ENCODE data around the gene KHK.
A peak's percentile ranks its signal among the peaks of the same experiment; 100 is the strongest.

Gene KHK

GRCh38 chr2:27083410-27084296 lies 2.9 kb upstream of the KHK start:
- TF ChIP-seq ZFX (IDR thresholded peaks at IDR 0.05) = no peak
- H3K27ac ChIP-seq = no peak overlapping the region

GRCh38 chr2:27084297-27085061 lies 2.1 kb upstream of the KHK start:
- TF ChIP-seq ZFX (IDR thresholded peaks at IDR 0.05) = no peak
- TF ChIP-seq, protein P1, sequence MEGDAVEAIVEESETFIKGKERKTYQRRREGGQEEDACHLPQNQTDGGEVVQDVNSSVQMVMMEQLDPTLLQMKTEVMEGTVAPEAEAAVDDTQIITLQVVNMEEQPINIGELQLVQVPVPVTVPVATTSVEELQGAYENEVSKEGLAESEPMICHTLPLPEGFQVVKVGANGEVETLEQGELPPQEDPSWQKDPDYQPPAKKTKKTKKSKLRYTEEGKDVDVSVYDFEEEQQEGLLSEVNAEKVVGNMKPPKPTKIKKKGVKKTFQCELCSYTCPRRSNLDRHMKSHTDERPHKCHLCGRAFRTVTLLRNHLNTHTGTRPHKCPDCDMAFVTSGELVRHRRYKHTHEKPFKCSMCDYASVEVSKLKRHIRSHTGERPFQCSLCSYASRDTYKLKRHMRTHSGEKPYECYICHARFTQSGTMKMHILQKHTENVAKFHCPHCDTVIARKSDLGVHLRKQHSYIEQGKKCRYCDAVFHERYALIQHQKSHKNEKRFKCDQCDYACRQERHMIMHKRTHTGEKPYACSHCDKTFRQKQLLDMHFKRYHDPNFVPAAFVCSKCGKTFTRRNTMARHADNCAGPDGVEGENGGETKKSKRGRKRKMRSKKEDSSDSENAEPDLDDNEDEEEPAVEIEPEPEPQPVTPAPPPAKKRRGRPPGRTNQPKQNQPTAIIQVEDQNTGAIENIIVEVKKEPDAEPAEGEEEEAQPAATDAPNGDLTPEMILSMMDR (conservative IDR thresholded peaks at IDR 0.05) = no peak
- H3K27ac ChIP-seq = no peak overlapping the region

DNA sequence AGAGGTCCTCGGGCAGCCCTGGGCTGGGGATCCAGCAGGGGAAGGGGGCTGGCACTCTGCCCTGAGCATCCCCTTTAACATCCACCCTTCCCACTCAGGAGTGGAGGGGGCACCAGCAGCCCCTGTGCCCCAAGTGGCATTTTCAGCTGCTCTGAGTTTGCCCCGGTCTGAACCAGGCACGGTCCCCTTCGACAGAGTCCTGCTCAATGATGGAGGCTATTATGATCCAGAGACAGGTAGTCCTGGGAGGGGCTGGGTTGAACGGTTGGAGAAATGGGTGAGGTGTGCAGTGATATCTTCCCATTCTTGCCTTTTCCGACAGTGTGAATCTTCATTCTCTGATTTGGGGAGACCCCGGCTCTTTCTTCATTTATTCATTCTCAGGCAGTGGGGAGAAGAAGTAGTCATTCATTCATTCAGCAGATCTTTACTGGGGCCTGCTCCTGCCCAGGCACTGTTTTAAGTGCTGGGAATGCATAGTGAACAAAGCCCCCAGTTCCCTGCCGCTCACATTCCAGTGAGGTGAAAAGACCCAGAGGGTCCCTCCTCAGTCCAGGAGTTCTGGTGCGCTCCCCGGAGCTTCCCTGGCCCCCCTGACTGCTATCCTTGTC lies 1.4 kb upstream of the KHK start:
- peak overlapping the region; percentile 57; the same call in 1 of the 2 replicates for H3K27ac ChIP-seq
- TF ChIP-seq, protein P1 (conservative IDR thresholded peaks at IDR 0.05) = no peak; the same call in 1 of the 2 replicates
- no peak for TF ChIP-seq ZFX (IDR thresholded peaks at IDR 0.05)

DNA sequence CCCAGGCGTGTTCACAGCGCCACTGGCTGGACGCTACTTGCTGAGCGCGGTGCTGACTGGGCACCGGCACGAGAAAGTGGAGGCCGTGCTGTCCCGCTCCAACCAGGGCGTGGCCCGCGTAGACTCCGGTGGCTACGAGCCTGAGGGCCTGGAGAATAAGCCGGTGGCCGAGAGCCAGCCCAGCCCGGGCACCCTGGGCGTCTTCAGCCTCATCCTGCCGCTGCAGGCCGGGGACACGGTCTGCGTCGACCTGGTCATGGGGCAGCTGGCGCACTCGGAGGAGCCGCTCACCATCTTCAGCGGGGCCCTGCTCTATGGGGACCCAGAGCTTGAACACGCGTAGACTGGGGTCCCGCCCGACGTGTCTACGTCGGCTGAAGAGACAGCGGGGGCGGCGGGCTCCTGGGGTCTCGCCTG lies 891 bp upstream of the KHK start:
- H3K27ac ChIP-seq = peak overlapping the region; percentile 57
- TF ChIP-seq, protein P1 (conservative IDR thresholded peaks at IDR 0.05) = no peak
- no peak for TF ChIP-seq ZFX (IDR thresholded peaks at IDR 0.05)

- TF ChIP-seq, protein P1 (conservative IDR thresholded peaks at IDR 0.05) = peak; percentile 93
- TF ChIP-seq ZFX (IDR thresholded peaks at IDR 0.05) = peak; percentile 47; the same call in 1 of the 2 replicates
- peak overlapping the region; percentile 57 for H3K27ac ChIP-seq
These were observed 365 bp upstream of the KHK start for GRCh38 chr2:27086090-27086723.

DNA sequence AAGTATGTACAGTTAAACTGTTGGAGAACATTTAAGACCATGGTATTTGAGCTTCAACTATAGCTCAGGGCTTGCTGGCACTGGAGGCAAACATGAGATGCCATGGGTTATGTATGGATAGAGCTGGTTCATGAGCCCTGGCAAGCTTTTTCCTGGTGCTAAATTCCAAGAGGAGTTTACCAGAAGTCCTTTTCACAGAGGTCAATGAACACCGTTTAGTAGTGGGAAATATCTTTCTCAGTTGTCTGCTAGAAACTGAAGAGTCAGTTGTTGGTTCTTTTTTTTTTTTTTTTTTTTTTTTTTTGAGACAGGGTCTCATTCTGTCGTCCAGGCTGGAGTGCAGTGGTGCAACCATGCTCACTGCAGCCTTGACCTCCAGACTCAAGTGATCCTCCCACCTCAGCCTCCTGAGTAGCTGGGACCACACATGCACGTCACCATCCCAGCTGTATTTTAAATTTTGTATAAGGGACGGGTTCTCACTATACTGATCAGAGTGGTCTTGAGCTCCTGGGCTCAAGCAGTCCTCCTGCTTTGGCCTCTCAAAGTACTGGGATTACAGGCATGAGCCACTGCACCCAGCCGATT lies 1.3 kb downstream of the KHK start:
- no peak overlapping the region for H3K27ac ChIP-seq
- no peak for TF ChIP-seq ZFX (IDR thresholded peaks at IDR 0.05)
- TF ChIP-seq, protein P1 (conservative IDR thresholded peaks at IDR 0.05) = no peak

DNA sequence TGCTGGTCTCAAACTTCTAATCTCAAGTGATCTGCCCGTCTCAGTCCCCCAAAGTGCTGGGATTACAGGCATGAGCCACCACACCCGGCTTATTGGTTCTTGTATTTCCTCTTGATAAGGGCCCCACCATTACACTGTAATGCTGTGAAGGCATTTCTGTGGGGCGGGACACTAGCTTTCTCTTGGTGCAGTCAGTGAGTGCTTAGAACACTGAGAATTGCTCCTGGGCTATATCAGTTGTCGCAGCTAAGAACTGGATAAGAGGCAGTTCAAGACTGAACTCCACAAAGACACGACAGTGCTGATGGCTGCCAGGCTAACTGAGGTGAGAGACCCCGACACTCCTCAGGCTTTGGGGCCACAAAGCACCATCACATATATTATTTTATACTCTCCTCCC lies 2.1 kb downstream of the KHK start:
- no peak for TF ChIP-seq ZFX (IDR thresholded peaks at IDR 0.05)
- TF ChIP-seq, protein P1 (conservative IDR thresholded peaks at IDR 0.05) = no peak
- no peak overlapping the region for H3K27ac ChIP-seq

All from C4-2B (cell line).